HL-60/S4 treated with retinoic acid at 250 ng/mL for 4 days and 3 days (cell line): ENCODE results near the gene ZNF575.

Source experiments
- in situ Hi-C: fragments of 300-500 bp; cut with MboI; formaldehyde crosslinking; loops from 2 replicates; pipeline ENCODE4 v1.7.0; 2022; ENCODE audit warnings: low sequenced_read_pairs

Gene ZNF575

DNA sequence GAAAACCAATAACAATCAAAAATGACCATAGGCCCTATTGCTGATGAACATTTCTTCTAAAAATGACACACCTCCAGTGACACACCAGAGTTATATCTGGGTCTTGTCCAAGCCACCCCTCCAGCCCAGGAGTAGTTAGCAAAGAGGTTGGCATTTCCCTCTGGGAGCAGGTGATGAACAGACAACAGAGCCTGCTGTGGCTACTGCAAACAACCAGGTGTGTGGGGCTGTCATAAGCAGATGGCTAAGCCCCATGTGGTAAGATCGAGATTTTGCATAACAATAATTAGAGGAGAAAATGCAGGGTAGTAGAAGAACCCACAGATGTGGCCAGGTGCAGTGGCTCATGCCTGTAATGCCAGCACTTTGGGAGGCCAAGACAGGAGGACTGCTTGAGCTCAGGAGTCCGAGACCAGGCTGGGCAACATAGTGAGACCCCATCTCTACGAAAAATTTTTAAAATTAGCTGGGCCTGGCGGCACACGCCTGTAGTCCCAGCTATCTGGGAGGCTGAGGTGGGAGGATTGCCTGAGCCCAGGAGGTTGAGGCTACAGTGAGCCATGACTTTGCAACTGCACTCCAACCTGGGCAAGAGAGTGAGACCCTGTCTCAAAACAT is 37.3 kb downstream of the ZNF575 start:
- in situ Hi-C loops = no loop called here

DNA sequence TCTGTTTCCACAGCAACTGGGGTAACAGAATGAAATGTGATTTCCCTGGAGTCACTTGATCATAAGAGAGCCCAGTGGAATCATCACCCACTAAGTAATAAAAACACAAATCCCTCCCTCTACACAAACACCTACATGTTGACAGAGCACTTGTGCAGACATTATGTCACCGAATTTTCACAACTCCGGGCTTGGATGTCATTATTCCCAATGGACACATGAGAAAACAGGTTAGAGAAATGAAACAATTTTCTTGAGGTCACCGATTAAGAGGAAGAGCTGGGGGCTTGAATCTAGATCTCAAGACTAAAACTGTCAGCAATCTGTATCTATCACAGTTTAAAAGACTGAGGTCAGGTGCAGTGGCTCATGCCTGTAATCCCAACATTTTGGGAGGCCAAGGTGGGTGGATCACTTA is 39.2 kb downstream of the ZNF575 start:
- in situ Hi-C loops = no loop called here

DNA sequence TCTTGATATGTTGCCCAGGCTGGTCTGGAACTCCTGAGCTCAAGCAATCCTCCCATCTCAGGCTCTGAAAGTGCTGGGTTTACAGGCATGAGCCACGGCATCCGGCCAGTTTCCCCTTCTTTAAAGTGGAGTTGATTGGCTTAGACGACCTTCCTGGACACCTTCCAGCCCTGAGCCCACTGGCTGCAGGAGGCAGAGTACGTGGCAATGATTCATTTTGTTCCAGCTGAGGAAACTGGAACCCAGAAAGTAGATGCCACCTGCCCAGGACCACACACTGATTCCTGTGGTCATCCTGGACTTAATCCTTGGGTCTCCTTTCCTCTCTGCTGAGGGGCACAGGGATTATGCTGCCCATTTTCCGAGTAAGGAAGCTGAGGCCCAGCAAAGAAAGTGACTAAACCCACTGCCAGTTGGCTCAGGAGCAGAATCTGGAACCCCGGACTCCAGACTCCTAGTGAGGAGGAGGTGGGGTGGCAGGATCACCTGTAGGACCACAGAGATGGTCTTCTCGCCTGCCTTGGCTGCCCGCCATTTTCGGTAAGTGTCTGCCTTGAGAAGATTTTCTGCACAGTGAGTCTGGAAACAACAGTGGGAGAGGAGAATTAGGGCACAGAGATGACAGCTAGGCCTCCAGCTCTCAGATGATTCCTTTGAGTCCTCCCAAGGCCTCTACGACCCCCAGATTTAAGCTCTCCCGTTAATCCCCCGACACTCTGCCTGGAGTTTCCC is 41.6 kb downstream of the ZNF575 start:
- in situ Hi-C loops = no loop called here

DNA sequence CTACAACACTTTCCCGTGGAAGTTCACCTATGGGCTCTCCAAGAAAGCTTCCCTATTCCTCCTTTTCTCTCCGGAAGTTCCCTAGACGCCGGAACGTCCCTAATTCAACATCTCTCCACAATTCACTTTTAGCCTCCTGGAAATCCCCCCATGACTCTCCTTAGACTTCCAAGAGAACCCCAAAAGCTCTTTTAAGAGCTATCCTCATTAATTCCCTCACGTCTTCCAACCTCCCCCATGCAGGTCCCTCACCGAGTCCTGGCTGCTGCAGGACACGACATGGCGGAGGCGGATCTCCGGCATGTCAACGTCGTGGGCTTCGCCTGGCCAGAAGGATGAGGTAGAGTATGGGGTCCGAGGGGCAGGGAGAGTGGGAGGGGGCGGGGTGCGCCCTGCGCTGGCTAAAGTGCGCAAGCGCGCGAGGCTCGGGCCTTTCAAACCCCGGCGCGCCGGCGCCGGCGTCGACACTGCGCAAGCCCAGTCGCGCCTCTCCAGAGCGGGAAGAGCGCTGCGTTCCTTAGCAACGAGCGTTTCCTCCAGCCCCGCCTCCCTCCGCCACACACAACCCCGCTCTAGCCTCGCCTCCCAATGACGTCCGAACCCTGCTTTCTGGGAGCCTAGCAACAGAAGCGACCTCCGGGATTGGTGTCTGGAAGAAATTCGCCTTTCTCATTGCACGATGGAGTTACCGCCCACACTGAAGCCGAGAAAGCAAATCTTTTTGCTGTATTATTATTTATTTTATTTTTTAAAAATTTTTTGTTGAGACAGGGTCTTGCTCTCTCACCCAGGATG is 42.4 kb downstream of the ZNF575 start, which contains the start of the genes PINLYP and XRCC1:
TSS of gene PINLYP (plus strand) at position 646 of the 795 bp plus-strand sequence. CDS start 1,391 bp downstream, outside the sequence.
TSS of gene XRCC1 (minus strand) at position 372 of the 795 bp plus-strand sequence. CDS start at position 303, 69 bp downstream.
- in situ Hi-C loops = no loop called here

DNA sequence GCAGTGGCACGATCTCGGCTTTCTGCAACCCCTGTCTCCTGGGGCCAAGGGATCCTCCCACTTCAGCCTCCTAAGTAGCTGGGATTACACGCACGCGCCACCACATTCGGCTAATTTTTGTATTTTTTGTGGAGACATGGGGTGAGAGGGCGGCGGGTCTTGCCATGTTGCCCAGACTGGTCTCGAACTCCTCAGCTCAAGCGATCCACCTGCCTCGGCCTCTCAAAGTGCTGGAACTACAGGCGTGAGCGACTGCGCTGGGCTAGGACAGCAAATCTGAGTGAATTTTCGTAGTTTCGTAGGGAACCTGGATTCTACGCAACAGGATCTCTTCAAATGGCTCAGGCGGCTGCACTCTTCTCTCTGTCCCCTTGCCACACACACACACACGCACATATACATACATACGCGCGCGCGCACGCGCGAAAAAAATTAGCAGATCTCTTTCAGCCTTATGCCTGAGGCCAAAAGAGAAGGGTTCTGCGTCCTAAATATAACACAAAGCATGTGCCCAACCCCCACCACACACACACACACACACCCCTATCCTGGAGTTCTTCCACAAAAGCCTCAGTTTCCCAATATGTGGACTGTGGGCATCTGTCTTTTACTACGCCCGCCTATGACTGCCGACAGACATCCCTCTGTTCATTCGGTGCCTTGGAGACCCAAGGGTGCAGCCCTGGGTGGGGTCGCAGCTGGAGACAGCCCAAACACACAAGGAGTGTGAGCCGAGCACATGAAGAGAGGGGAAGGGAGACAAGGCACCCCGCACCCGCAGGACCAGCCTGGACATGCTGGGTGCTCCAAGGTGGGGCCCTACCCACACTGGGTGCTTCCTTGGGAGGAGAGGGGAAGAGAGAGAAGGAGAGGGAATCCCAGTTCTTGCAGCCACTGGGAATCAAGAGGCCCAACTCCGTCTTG is 43.2 kb downstream of the ZNF575 start:
- in situ Hi-C loops = no loop called here

DNA sequence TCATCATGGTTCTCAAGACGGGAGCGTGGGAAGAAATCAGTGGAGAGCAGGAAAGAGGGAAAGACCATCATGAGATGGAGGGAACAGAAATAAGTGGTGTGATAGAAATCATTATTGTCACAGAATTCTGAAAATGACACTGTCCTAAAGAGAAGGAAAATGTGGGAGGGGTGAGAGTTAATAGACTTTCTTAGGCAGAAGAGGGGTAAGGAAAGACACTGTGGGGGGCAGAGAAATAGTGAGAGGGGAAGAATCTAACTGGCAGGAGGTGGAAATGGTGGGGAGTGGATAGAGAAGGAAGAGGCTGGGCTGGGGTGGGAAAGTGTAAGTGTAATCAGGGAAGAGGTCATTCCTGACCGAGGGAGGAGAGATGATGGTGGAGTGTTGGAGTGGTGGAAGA is 45.8 kb downstream of the ZNF575 start:
- in situ Hi-C loops = no loop called here

DNA sequence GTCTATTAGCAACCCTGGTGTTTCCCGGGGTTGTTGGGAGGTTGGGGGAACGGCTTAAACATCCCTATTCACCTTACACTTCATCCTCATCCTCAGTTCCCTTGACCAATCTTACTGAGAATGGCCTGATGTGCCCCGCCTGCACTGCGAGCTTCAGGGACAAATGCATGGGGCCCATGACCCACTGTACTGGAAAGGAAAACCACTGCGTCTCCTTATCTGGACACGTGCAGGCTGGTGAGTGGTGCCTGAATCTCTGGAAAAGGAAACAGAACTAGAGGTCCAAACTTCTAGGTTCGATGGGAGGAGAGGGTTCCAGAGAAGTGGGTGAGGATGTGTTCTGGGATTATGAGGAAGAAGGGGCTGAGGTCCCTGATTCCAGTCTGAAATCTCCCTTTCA is 48.5 kb downstream of the ZNF575 start:
- in situ Hi-C loops = no loop called here

DNA sequence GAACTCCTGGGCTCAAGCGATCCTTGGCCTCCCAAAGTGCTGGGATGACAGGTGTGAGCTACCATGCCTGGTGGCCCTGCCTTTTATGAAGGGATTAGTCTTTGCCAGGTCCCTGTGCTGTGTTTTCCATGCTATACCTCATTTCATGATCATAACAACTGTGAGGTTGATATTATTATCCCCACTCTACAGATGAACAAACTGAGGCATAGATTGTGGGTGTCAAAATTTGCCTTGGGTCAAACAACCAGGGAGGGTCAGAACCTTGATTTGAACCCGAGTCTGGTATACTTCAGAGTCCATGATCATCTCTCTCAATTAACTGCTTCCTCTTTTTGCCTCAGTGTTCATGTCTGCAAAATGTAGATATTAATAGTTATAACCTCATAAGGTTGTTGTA is 49.5 kb downstream of the ZNF575 start:
- in situ Hi-C loops = no loop called here

DNA sequence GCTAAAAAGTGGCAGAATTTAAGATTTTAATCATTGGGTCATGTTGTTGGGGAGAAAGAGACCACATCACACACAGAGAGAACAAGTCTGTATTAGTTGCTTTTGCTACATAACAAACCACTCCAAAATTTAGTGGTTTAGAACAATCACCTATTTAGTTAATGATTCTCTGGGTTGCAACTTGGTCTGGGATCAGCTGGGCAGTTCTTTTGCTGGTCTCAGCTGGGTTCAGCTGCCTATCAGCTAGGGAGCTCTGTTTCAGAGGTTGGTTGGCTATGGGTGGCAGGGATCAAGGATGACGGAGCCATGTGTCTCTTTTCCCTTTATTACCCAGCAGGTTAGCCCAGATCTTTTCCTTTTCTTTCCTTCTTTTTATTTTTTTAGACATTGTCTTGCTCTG is 51.5 kb downstream of the ZNF575 start:
- in situ Hi-C loops = no loop called here
